Activated CD8-positive, alpha-beta memory T cell treated with anti-CD3 and anti-CD28 coated beads for 4 hours (primary cell): ENCODE data around the gene STT3A.
"Not testable (repeated sequence)": the region's sequence is repeated elsewhere in the genome, so short reads cannot be mapped to it uniquely, and the experiment has no call there.

Experiments
- DNase-seq, 2 donors: peaks; one replicate each; pipeline ENCODE4 v3.0.0-alpha.2; 2020; ENCODE audit warnings: low read depth in 2 of 2

STT3A gene

GRCh38 chr11:125592305-125593113 is at the start of gene STT3A:
Gene STT3A, plus strand, starts transcription at chr11:125592852. Its CDS starts 3,064 bp downstream, at chr11:125595916.
- peak; percentile 92 to 98 for DNase-seq

DNA sequence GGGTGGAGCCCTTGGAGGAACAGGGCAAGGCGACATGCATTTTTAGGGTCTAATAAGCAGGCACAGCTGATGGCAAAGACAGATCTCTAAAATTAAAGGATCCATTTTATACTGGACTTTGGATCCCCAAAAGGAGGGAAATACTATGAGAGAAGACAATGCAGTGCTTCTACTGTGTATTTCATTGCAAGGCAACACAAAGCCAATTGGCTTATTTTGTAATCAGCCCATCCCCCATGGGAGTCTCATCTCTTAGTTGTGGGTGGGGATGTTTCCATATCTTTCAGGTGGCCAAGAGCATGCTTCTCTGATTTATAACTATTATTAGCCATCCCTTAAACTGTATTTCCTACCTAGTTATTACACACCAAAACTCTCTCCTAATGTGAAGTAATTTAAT is 41.9 kb upstream of the STT3A start:
- DNase-seq, result no peak

GRCh38 chr11:125551835-125552342 is 40.8 kb upstream of the STT3A start:
- no peak for DNase-seq

- DNase-seq, result no peak
Measured at GRCh38 chr11:125552927-125553326, 39.7 kb upstream of the STT3A start.

DNA sequence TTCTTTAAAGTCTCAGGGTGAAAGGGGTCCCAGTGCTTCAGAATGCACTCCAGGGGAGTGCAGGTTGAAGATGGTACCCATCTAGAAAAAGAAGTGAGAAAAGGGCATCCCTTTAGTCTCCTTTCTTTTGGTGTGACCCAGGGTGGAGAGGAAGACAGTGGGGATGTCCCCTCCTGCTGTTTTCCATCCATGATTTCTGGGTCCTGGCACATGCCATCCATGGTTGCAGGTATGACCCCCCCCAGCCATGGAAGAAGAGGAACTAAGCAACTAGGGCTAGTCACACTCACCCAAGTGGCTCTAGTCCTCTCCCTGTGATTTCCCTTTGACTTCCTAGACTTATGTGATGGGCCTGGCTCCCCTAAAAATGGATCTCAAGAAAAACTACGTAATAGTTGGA is 39.3 kb upstream of the STT3A start:
- DNase-seq, result no peak

DNA sequence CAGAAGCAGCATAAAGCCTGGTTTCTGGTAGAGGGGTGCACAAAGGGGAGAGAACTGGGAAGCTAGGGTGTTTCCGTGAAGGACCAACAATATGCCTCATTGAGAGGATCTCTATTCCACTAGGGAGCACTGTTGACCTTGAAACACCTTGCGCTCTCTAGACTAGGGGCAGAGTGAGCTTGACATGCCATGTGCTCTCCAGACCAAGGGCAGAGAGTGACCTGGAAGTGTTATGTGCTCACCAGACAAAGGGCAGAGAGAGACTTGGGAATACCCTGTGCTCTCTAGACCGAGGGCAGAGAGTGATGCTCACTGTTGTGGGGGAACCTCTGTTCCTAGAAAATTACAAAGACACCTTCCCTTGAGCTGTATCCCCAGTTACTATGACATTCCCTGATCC is 38.6 kb upstream of the STT3A start:
- no peak for DNase-seq

DNA sequence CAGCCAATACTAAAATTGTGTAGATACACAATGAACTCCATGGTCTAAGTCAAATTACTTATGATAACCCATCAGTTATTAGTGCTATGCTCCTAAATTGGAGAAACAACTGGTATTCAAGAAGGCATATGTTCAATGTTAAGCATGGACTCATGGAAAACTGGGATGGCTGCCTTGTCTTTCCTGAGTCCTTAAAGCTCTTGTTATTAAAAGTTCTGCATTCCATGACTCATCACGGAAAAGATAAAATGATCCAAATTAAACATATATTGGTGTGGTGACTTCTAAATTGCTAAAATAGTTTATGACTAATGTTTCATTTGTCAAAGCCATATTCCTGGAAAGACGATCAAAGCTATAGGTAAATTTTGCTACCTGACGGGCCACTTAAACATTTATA is 32.8 kb upstream of the STT3A start:
- no peak for DNase-seq

- no peak for DNase-seq
Measured at GRCh38 chr11:125561924-125562323, 30.7 kb upstream of the STT3A start.

DNA sequence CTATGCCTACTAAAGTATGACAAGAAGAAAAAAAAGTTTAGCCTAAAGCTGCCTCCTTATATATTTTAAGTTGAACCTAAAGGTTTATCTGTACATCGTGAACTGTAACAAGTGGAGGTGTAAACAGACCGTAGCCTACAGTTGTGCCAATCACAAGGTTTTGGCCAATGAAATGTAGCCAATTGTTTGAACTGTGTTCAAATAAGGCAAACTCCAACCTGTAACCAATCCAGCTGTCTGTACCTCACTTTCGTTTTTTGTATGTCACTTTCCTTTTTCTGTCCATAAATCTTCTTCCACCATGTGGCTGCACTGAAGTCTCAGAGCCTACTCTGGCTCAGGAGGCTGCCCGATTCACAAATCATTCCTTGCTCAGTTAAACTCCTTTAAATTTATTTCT is 30.2 kb upstream of the STT3A start:
- no peak for DNase-seq

DNA sequence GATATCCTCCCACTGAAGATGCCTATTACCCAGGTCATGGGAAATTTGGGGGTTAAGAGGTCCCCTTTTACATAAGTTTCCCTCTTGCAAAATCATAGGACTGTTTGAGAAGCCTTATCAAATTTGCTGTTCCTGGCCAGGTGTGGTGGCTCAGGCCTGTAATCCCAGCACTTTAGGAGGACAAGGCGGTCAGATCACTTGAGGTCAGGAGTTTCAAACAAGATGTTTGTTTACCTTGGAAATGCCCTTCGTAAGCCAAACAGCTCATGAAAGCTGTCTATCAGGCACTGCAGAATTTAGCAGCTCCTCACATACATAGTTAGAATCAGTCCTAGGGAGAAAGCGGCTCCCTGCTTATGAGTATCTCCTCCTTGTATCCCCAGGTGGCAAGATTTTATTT is 28.3 kb upstream of the STT3A start:
- DNase-seq, result no peak

GRCh38 chr11:125566235-125566634 is 26.4 kb upstream of the STT3A start:
- DNase-seq, result no peak

- DNase-seq, result peak; percentile 74 to 80
Measured at GRCh38 chr11:125568970-125569914, 23.4 kb upstream of the STT3A start, which contains the start of gene EI24. Gene EI24, plus strand, starts transcription at chr11:125569477. Its CDS starts 3,051 bp downstream, at chr11:125572528.

- DNase-seq, result no peak
Measured at GRCh38 chr11:125569915-125570621, 22.6 kb upstream of the STT3A start.

DNA sequence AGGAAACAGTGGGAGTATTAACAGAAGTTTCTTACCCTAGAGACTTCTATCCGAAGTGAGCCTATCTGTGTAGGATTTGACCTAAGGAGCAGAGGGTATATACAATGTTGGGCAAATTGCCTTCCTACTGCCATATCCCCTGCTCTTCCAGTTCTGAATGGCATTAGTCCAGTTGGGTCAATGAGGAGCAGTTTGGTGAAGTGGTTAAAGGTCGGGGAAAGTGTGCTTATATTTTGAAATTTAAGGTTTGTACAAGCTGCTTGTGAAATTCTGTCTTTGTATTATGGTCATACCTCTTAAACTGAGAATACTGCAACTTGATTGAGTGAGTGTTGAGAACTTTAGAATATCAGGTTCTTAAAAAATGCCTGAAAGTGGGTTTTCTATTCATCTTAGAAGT is 21.7 kb upstream of the STT3A start:
- no peak for DNase-seq

DNA sequence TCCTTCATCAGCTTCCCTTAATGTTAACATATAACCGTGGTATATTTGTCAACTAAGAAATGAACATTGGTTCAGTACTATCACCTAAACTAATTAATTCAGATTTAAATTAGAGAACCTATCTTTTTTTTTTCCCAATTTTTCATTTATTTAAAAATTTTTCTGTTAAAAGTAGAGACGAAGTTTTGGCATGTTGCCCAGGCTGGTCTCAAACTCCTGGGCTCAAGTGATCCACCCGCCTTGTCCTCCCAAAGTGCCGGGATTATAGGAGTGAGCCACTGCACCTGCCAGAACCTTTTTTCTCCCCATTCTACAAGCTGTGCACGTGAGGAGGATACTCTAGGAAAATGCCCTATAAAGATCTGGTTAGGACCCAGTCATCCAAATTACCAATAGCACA is 19.7 kb upstream of the STT3A start:
- DNase-seq, result no peak

GRCh38 chr11:125577181-125577580 is 15.5 kb upstream of the STT3A start:
- not testable (repeated sequence) for DNase-seq

DNA sequence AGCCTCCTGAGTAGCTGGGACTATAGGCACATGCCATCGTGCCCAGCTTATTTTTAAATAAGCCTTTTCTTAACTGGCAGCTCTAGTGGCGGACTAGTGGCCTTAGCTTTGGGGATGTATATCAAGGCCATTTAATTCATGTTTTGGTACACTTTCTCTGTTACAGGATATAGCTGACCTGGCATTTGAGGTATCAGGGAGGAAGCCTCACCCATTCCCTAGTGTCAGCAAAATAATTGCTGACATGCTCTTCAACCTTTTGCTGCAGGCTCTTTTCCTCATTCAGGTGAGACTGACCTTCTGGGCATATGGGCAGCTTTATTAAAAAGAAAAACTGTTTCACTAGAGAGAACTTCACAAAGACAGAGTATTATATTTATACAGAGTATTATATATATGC is 13.9 kb upstream of the STT3A start:
- DNase-seq, result no peak

GRCh38 chr11:125579811-125580210 is 12.8 kb upstream of the STT3A start:
- DNase-seq, result no peak

GRCh38 chr11:125583496-125583895 is 9.2 kb upstream of the STT3A start:
- DNase-seq, result no peak

DNA sequence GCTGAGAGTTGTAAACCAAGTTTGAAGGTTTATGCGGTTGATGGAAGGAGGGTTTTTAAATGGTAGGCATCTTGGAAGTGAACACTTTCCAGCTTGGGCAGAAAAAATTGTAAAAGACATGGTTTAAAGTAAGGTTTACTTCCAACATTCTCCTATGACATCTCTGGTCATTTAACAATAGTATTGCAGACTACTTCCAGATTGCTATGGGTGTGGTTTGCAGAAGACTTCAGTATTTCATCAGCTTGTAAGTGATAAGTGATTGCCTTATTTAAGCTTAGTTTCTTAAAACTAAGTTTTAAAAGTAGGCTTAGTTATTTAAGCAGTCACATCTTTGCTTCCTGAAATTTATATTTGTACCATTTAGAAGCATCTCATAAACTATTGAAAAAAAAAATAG is 7.2 kb upstream of the STT3A start:
- DNase-seq, result no peak

GRCh38 chr11:125586623-125587022 is 6.0 kb upstream of the STT3A start:
- DNase-seq, result no peak

DNA sequence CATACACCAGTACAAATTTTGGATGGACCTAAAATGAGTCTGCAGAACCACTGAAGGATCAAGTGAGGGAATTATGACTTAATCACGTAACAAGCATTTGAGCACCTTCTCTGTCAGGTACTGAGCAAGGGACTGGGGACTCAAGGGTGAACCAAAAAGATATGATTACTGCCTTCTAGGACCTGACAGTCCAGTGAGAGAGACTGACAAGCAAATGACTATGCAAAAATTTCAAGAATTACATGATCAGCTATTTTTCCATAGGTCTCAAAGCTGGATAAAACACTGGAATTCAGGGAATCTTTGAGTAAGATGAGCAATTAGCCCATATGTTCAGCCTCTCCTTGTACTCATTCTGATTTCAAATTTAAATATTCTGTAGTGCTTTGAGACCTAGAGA is 5.2 kb upstream of the STT3A start:
- DNase-seq, result no peak
